Panc1 (cell line): ENCODE measurements around the gene ZC3H18. TPM values are rescaled to one million over a fixed set of nuclear protein-coding genes. Genes with fewer than 3 reads are reported as not detected.

Source experiments
- ATAC-seq: fragments of 200-7000 bp; cut with Tn5 transposase; 2 replicates; pipeline ENCODE4 v1.9.1; 2020; ENCODE audit warnings: mild to moderate bottlenecking, moderate library complexity
- BruUV-seq: library from RNA; stranded (reverse); fragments of 400-500 nt; replicated peaks from 2 replicates; lab custom pipeline; 2021; lab: Mats Ljungman, UMichigan
- CTCF ChIA-PET: fragments of 300-600 bp; sonication (Branson Sonifier 250); formaldehyde crosslinking; loops from one replicate; lab custom pipeline; 2022; ENCODE audit warnings: antibody characterized with exemption; lab: Charles Lee
- POLR2A ChIA-PET: fragments of 300-600 bp; sonication (Branson Sonifier 250); formaldehyde crosslinking; loops from one replicate; lab custom pipeline; 2022; ENCODE audit warnings: antibody characterized with exemption; lab: Charles Lee
- DNase-seq: peaks from one replicate; pipeline ENCODE4 v3.0.0-alpha.2; 2010; ENCODE audit warnings: low read depth, low spot score
- H3K27ac ChIP-seq: 2 replicates; pipeline ENCODE4 v1.5.1; 2011; ENCODE audit warnings: mild to moderate bottlenecking, low read length, inconsistent platforms
- H3K27me3 ChIP-seq: fragments of 200-500 bp; sonication (Bioruptor generic); 2 replicates; pipeline ENCODE4 v1.6.0; 2014; ENCODE audit warnings: low read length, inconsistent platforms; ENCODE audit not compliant: control insufficient read depth, insufficient read depth
- H3K36me3 ChIP-seq: fragments of 200-500 bp; sonication (Bioruptor generic); 2 replicates; pipeline ENCODE4 v1.5.1; 2014; ENCODE audit warnings: inconsistent platforms, mild to moderate bottlenecking, low read length, moderate library complexity; ENCODE audit not compliant: control insufficient read depth, insufficient read depth
- H3K4me1 ChIP-seq: 2 replicates; pipeline ENCODE4 v1.5.1; 2011; ENCODE audit warnings: inconsistent platforms, mild to moderate bottlenecking, low read length, moderate library complexity; ENCODE audit not compliant: control insufficient read depth, insufficient read depth
- H3K4me3 ChIP-seq, 2 experiments: 2 replicates each; pipeline ENCODE4 v1.5.1; 2011 to 2012; ENCODE audit warnings: low read depth in 2 of 2, low read length in 2 of 2, mild to moderate bottlenecking in 2 of 2, inconsistent platforms in 1 of 2, moderate library complexity in 1 of 2
- H3K9me3 ChIP-seq: fragments of 200-500 bp; sonication (Bioruptor generic); 2 replicates; pipeline ENCODE4 v1.5.1; 2014; ENCODE audit warnings: low read depth, mild to moderate bottlenecking, inconsistent platforms, low read length, moderate library complexity; ENCODE audit not compliant: control insufficient read depth, insufficient read depth
- CTCF ChIP-seq: fragments of 450-650 bp; IDR thresholded peaks from 2 replicates; pipeline ENCODE4 v1.5.1; 2017; ENCODE audit warnings: mild to moderate bottlenecking
- POLR2AphosphoS5 ChIP-seq: IDR thresholded peaks from 2 replicates; pipeline ENCODE4 v1.6.1; 2012; ENCODE audit warnings: mild to moderate bottlenecking, low read depth, low read length, moderate library complexity
- REST ChIP-seq, 2 experiments: IDR thresholded peaks; 2 replicates each; pipeline ENCODE4 v1.6.1; 2011 to 2012; ENCODE audit warnings: low read depth in 2 of 2, control low read depth in 1 of 2, low read length in 1 of 2, mild to moderate bottlenecking in 1 of 2, moderate library complexity in 1 of 2; ENCODE audit not compliant: insufficient read depth in 1 of 2
- SIN3A ChIP-seq: IDR thresholded peaks from 2 replicates; pipeline ENCODE4 v1.6.1; 2012; ENCODE audit warnings: low read depth, mild to moderate bottlenecking, low read length, moderate library complexity, borderline replicate concordance; ENCODE audit not compliant: insufficient read depth
- TCF7L2 ChIP-seq: IDR thresholded peaks from 2 replicates; pipeline ENCODE4 v1.6.1; 2011; ENCODE audit warnings: mild to moderate bottlenecking, low read depth, low read length, inconsistent platforms
- in situ Hi-C: cut with HindIII; loops from 2 replicates; pipeline ENCODE4 v1.10.0; 2016; ENCODE audit warnings: low sequenced_read_pairs, low pct_unique_long_range_greater_than_20kb
- intact Hi-C: fragments of 100-400 bp; cut with micrococcal nuclease; formaldehyde crosslinking; loops from one replicate; pipeline ENCODE4 v1.10.0; 2022; ENCODE audit not compliant: unreplicated experiment
- total RNA-seq: library from RNA; stranded (reverse); gene quantifications from one replicate; pipeline ENCODE4 v1.2.1, GENCODE V29; 2021; ENCODE audit not compliant: unreplicated experiment

ZC3H18 gene
- total RNA-seq, 1 experiment from 2014 or later = 45.9 TPM

- no peaks in the 10 kb centered on the region for H3K4me1 ChIP-seq
- H3K27ac ChIP-seq = no peak overlapping the region
- ChIA-PET POLR2A (no interaction called here), CTCF (no interaction called here)
- H3K36me3 ChIP-seq = 0 out of 2 replicates have a peak, but pooled peaks cover 2% of the 10 kb centered on the region
- no peak for TF ChIP-seq CTCF
- no peak for TF ChIP-seq TCF7L2
- no peak for TF ChIP-seq POLR2AphosphoS5
- TF ChIP-seq SIN3A = no peak
- TF ChIP-seq REST (IDR thresholded peaks at IDR 0.05; ENCODE audit: insufficient read depth in 1 of 2, low read depth in 2 of 2, low read length in 1 of 2) = no peak
- ATAC-seq (no peak), DNase-seq (no peak)
- no peaks in the 10 kb centered on the region for H3K27me3 ChIP-seq
- intact Hi-C loops = no loop called here
- H3K4me3 ChIP-seq = no peak overlapping the region
- BruUV-seq = no TSS peak
- in situ Hi-C loops = no loop called here
- H3K9me3 ChIP-seq = no peaks in the 10 kb centered on the region
Measured at GRCh38 chr16:88582912-88583575, 12.8 kb downstream of the ZC3H18 start.

- ATAC-seq (no peak), DNase-seq (no peak)
- no TSS peak for BruUV-seq
- Histone ChIP-seq H3K36me3 (0 out of 2 replicates have a peak, but pooled peaks cover 2% of the 10 kb centered on the region), H3K4me1 (no peaks in the 10 kb centered on the region), H3K9me3 (no peaks in the 10 kb centered on the region), H3K4me3 (no peak overlapping the region), H3K27ac (no peak overlapping the region), H3K27me3 (no peaks in the 10 kb centered on the region)
- in situ Hi-C loops (no loop called here), intact Hi-C loops (no loop called here)
- POLR2A ChIA-PET = no interaction called here
- no peak for TF ChIP-seq CTCF
- TF ChIP-seq SIN3A = no peak
- no peak for TF ChIP-seq REST (IDR thresholded peaks at IDR 0.05; ENCODE audit: insufficient read depth in 1 of 2, low read depth in 2 of 2, low read length in 1 of 2)
- no peak for TF ChIP-seq TCF7L2
- TF ChIP-seq POLR2AphosphoS5 = no peak
- CTCF ChIA-PET = no interaction called here
Measured at GRCh38 chr16:88584676-88585075, 14.5 kb downstream of the ZC3H18 start.
